Omental fat pad (tissue), 4 donors: ENCODE measurements around the gene PTPN11. TPM values are rescaled to one million over a fixed set of nuclear protein-coding genes. Genes with fewer than 3 reads are reported as not detected.

Source experiments
- ATAC-seq: fragments of 150-250 bp; one replicate; pipeline ENCODE4 v1.9.1; 2016; ENCODE audit warnings: mild to moderate bottlenecking, moderate library complexity; ENCODE audit not compliant: low FRiP score
- DNase-seq: peaks from one replicate; pipeline ENCODE4 v3.0.0-alpha.2; 2019; ENCODE audit warnings: low spot score
- total RNA-seq, 4 donors: library from RNA; depleted of rRNA; stranded (reverse); fragments of >200 nt; gene quantifications; one replicate each; pipeline ENCODE4 v1.1.0, GENCODE V29; 2016
- TF ChIP-seq, protein P1 (sequence below), 3 donors: fragments of 450-650 bp; IDR thresholded peaks; one replicate each; pipeline ENCODE4 v1.5.1; 2016 to 2017; ENCODE audit warnings: antibody characterized with exemption in 3 of 3, mild to moderate bottlenecking in 3 of 3, moderate library complexity in 2 of 3

Gene PTPN11
- total RNA-seq, 4 donors from 2014 or later: 98.0 to 134 (median 122) TPM

DNA sequence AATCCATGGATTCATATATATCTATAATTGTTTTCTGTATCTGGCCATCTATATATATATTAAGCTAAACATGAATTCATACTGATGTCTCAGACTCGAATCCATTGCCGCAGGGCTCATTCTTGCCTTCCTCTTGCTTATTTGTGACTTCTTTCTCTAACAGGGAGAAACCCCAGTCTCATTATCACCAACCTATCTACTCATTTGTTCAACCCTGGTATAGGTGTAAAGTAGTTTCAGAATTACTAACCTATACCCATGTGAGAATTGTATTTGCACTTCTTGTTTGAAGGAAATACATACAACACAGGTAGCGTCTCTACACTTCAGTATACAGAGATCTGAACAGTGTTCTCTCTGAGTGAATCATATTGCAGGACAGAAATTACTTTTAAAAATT is 77.7 kb downstream of the PTPN11 start:
- no peak for ATAC-seq
- TF ChIP-seq, protein P1, sequence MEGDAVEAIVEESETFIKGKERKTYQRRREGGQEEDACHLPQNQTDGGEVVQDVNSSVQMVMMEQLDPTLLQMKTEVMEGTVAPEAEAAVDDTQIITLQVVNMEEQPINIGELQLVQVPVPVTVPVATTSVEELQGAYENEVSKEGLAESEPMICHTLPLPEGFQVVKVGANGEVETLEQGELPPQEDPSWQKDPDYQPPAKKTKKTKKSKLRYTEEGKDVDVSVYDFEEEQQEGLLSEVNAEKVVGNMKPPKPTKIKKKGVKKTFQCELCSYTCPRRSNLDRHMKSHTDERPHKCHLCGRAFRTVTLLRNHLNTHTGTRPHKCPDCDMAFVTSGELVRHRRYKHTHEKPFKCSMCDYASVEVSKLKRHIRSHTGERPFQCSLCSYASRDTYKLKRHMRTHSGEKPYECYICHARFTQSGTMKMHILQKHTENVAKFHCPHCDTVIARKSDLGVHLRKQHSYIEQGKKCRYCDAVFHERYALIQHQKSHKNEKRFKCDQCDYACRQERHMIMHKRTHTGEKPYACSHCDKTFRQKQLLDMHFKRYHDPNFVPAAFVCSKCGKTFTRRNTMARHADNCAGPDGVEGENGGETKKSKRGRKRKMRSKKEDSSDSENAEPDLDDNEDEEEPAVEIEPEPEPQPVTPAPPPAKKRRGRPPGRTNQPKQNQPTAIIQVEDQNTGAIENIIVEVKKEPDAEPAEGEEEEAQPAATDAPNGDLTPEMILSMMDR (IDR thresholded peaks at IDR 0.05): no peak
- DNase-seq: no peak

DNA sequence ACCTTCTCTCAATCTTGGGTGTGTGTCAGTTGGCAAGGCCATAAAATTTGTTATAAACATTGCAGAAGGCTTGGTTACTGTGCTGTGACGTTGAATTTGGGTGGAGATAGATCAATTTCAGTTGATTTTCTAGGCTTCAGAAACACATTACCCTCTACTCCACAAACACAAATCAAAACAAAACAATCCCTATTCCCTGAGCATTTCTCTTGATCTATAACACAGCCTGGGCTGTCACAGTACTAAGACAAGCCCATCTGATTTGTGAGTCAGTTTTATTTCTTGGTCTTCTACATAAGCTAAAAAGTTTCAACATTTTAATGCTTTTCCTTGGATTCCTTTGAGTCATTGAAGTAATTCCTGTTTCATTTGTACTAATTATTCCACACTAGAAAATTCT is 79.8 kb downstream of the PTPN11 start:
- ATAC-seq (no peak), DNase-seq (no peak)
- TF ChIP-seq, protein P1 (IDR thresholded peaks at IDR 0.05): no peak

DNA sequence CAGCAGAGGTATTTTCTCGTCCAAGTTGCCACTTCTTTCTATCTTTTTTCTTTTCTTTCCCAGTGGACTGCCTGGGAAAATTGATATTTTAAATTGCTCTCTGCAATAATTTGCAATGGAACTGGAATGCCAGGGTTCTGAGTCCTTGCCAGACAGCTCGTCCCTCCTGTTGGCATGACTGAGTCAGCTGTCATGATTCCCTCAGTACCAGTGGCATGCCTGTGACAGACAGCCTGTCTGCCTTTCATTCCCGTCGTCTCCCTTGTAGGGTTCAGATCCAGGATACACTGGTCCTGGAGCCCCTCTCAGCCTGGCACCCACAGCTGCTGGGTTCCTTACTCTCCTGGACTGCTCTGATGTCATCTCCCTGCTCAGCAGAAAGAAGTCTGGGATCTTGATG is 84.8 kb downstream of the PTPN11 start:
- DNase-seq (no peak), ATAC-seq (no peak)
- TF ChIP-seq, protein P1 (IDR thresholded peaks at IDR 0.05): no peak

DNA sequence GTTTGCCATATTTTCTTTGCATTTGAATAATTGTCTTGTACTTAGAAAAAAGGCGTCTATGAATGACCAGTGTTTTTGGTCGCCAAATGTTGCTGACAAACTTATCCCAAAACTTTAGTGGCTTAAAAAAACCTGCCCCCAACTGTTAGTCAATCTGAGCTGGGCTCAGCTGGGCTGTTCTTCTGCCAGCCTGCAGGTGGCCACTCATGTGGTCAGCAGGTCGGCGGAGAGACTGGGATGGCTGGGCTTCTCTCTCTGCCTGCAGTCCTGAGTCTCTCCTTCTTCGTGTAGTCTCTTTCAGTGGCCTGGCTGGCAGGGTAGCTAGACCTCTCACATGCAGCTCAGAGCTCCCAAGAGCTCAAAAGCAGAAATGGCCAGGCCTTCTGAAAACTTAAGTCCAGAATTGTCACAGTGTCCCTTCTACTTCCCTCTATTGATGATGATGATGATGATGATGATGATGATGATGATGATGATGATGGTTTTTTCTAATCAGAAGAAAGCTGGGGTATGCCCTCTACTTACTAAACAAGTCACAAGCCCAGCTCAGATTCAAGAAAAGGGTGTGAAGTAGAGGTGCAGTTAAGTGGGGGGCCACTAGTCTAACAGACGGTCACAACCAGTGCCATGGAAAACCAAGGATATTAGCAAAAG is 87.9 kb downstream of the PTPN11 start:
- ATAC-seq: no peak
- TF ChIP-seq, protein P1 (IDR thresholded peaks at IDR 0.05): no peak

GRCh38 chr12:112513471-112513870 is 94.7 kb downstream of the PTPN11 start:
- ATAC-seq: no peak
- DNase-seq: no peak
- TF ChIP-seq, protein P1 (IDR thresholded peaks at IDR 0.05): no peak

More for the DNA sequence above, 87.9 kb downstream of the PTPN11 start:
- DNase-seq: no peak

GRCh38 chr12:112514456-112514855 is 95.7 kb downstream of the PTPN11 start:
- DNase-seq (no peak), ATAC-seq (no peak)
- TF ChIP-seq, protein P1 (IDR thresholded peaks at IDR 0.05): no peak

DNA sequence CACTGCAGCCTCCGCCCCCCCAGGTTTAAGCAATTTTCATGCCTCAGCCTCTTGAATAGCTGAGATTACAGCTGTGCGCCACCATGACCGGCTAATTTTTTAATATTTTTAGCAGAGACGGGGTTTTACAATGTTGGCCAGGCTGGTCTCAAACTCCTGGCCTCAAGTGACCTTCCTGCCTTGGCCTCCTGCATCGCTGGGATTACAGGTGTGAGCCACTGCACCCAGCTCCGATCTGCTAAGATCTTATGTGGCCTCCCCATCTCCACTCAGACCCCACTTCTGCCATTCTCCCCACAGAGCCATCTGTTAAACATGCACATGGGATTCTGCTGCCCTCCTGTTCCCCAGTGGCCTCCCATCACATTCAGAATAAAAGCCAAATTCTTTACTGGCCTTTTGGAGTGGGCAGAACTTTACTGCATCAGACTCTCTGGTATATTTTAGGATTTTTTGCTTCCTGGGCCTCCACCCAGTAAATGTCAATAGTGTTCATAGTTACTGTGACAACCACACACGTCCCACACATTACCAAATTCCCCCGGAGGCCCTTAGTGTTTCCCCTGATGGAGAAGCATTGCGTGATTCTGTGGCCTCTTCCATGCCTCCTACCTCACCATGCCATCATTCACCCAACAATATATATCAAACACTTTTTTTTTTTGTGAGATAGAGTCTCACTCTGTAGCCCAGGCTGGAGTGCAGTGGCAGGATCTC is 96.3 kb downstream of the PTPN11 start:
- DNase-seq (no peak), ATAC-seq (no peak)
- TF ChIP-seq, protein P1 (IDR thresholded peaks at IDR 0.05): no peak
